ENCODE results near the gene PKDCC.

PKDCC gene, protein sequence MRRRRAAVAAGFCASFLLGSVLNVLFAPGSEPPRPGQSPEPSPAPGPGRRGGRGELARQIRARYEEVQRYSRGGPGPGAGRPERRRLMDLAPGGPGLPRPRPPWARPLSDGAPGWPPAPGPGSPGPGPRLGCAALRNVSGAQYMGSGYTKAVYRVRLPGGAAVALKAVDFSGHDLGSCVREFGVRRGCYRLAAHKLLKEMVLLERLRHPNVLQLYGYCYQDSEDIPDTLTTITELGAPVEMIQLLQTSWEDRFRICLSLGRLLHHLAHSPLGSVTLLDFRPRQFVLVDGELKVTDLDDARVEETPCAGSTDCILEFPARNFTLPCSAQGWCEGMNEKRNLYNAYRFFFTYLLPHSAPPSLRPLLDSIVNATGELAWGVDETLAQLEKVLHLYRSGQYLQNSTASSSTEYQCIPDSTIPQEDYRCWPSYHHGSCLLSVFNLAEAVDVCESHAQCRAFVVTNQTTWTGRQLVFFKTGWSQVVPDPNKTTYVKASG

DNA sequence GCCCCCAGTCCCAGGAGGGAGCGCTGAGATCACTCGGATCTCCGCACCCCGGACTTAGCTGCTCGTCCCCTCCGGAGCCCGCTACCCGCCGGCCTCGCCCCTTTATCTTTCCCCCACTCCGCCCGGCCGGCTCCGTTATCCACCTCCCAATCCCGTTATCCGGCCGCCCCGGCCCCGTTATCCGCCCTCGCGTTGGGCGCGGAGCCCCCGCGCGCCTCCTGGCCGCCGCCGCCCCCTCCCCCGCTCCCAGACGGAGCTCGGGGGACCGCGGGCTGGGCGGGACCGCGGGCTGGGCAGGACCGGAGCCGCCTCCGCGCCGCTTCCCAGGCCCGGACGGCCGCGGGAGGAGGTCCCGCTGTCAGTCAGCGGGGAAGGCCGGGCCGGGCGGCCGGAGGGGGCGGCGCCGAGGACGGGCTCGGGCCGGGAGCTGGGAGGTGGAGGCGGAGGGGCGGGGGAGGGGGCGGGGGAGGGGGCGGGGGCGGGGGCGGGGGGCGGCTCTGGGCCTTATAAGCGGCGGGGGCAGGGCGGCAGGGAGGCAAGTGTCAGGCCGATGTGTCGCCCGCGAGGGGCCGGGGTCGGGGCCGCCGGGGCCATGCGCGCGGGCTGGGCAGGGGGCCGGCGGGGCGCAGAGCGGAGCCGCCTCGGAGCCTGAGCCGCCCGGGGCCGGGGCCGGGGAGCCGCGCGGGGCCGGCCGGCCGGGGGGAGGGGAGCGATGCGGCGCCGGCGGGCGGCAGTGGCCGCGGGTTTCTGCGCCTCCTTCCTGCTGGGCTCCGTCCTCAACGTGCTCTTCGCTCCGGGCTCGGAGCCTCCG, at the start of gene PKDCC:
Gene PKDCC, plus strand, starts transcription at position 534 of the 811 bp plus-strand sequence. Its CDS starts 179 bp downstream, at position 713.
- peak; percentile 52 to 68 (median 58) for DNase-seq

DNA sequence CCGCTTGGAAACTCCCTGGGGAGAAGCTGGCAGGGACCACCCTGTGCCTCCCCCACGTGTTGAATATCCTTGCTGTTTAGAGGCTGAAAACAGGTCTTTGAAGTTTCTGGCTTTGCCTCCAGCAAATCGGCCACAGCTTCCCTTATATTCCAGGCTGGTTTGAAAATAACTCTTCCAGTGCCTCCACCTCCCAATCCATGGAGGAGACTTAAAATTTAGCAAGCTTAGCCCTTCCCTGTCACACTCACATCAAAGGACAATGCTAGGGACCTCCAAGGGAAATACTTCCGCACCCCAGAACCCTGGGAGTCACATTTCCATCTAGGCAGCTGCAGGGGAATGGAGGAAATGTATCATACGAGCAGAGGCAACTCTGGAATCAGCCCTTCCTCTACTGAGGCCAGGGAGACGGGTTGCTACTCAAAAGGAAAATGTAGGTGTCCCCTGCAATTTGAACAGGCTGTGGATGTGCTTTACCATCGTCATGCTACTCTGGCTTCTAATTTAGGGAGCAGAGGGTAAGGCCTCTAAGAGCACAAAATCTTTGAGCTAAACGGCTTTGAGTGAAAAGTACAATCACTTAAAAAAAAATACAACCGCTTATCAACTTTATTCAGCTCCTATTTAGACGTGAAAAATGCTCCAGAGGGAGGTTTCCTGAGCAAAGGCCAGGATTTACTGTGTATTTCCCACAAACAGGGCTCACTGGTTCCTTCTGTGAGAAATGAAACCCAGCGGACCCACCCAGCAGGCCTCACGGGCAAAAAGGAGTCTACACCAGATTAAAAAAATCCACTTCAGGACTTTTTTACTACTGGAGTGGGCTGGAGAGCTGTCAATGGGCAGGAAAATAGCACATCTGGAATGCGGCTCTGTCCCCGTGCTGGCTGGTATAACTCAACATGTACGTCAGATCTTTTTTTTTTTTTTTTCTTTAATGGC, 49.4 kb upstream of the PKDCC start:
- DNase-seq, result no peak

DNA sequence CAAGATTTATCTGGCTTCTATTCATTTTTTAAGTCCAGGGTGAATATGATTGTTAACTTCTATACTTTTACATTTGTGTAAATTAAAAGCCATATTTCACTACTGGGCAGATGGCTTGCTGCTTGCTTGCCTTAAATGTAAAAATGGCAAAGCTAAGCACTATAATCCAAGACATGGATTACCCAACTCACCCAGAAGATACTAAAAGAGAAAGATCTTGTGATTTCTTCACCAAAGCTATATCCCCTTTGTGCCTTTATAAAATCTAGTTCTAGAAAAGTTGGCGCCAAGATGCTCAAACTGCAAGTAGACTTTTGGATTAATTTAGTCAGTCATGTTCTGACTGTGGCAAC, 48.7 kb upstream of the PKDCC start:
- DNase-seq, result no peak

DNA sequence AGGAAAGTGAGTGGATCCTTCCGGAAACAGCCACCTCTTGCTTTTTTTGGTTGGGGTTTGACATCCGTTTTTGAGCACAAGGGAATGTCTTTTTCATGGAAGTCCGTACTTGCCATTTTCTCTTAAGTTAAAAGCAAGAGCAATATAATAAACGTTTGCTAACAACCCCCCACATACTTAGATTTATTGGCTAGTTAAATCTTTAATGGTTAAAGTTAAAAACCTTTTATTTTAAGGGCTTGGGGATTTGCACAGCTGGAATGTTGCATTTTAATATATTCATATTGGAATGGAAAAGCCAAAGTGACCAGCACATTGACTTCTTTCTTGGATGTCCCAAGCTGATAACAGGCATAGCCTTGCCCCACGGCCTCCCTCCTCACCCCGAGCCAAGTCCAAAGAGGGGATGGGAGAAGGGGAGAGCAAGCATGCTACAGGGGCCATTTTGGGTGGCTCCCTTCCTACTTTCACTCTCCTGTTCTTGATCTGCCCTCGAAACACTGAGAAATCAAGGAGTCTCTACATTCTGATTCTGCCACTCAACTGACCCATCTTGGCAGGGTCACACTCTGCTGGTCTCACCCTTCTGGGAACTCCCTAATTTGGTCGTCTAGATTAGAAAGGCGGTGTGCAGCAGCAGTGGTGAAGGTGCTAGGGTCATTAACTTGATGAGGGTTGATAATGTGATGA, 48.1 kb upstream of the PKDCC start:
- no peak for DNase-seq

DNA sequence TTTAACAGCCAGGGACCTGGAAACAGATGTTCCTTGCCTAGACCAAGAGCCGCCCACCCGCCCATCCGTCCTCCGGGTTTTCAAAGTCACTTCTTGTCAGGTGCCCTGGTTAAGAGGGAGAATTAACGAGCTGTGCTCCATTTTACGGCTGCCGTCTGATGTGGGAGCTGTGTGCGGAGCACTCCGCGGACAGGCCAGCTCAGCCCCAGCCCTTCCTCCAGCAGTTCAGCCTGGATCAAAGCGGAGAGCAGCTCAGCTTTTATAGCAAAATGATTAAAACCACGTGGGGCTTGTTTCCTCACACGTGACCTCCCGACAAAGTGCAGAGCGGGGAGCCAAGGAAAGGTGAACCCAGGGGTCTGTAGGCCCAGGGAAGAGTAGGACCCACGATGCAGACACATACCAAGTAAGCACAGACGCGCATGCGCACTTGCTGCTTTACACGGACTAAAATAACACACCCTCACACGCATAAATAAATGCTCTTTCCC, 46.1 kb upstream of the PKDCC start:
- DNase-seq, result no peak

DNA sequence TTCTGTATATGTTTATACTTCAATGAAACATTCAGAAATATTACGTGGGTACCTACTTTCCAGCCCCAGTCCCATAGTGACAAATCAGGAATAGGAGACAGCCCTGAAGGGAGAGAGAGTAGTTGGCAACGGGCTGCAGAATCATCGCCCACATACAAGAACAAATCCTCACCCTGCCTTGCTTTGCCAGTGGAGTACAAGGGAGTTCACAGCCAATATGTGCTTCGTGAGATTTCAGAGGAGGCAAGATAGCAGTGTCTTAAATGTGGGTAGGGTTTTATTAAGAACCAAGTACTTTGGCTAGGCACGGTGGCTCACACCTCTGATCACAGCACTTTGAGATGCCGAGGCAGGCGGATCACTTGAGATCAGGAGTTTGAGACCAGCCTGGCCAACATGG, 40.3 kb upstream of the PKDCC start:
- DNase-seq, result no peak

DNA sequence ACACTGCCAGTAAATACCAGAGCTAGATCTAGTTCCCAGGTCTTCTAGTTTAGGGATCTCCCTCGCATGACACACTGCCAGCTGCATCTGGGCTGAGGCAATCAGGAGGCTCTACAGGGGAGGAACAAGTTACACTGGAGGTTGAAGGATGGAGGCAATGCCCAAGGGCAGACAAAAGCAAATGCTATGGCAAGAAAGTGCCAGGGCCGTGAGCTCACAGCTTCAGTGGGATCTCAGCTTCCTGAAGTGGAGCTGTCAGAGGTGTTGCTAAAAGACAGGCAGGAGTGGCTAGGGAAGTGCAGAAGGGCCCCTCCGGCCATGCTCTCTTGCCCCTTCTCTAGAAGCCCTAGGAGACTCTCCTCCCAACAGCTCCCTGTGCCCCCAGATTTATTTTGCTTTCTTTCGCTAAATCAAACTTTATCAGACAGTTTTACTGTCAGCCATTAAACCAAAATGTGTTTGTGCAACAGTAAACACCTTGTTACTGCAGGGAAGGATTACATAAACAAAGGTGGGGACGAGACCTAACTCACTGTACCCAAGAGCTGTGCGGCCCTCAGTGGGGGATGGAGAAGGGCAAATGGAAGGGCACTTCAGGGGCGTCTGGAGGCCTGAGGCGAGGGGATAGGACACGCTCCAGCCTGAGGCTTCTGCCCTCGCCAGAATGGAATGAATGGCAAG, 39.4 kb upstream of the PKDCC start:
- no peak for DNase-seq

DNA sequence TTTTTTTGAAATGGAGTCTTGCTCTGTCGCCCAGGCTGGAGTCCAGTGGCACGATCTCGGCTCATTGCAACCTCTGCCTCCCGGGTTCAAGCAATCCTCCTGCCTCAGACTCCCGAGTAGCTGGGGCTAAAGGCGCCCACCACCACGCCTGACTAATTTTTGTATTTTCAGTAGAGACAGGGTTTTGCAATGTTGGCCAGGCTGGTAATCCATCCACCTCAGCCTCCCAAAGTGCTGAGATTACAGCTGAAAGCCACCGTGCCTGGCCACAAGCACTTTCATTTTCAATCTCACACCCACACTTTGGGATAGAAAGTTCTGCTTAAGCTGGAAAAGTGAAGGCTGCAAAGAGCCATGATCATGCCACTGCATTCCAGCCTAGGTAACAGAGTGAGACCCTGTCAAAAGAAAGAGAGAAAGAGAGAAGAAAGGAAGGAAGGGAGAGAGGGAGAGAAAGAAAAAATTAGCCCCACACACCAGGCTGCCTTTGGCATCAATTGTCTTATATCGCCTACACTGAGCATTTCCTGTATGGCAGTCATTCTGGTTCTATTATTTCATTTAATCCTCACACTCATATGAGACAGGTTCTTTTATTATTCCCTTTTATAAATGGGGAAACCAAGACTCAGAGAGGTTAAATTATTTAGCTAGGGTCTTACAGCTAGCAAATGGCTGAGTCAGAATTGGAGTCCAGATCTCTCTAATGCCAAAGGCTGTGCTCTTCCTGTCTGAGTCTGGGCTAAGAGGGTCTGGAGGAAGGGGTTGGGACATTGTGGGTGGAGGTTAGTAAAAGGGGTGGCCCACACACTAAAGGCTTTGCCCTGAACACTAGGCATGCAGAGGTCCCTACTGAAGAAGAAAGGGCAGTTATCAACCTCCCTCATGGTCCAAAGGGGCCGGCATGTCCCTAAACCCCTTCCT, 37.9 kb upstream of the PKDCC start:
- DNase-seq, result no peak

DNA sequence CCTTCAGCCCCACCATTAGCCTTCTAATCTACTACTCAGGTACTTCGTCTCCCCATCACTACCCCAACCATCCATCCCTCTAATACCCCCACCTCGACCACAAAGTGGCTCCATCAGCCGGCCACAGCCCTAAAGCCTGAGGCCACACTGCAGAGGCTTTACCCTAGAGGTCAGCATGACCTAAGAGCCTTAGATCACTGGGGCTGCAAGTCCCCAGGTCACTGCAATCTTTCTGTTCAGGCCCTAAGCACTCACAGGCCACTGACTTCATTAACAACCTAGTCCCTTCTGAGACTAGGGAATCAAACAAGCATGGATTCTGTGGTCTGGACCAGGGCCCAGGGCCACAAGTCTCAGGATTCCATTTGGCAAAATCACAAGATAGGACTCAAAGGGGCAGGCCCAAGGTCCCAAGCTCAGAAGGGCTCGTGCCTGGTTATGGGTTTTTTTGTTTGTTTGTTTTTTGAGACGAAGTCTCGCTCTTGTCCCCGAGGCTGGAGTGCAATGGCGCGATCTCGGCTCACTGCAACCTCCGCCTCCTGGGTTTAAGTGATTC, 37.0 kb upstream of the PKDCC start:
- no peak for DNase-seq

DNA sequence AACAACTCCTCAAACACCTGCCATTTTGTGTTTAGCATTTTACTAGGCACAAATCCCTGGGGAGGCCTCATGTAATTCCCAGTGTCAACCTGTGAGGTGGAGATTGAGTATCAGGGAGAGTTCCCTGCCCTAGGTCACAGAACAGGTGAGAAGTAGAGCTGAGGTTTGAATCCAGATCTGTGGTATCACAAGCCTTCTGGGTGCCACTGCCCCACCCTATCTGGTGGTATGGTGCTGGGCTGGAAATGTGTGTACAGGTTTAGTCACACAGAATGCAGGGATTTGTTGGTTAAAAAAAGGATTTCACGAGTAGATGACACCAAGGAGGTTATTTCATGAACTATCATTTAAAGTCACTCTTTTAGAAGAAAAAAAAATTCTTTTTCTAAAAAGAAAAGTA, 35.7 kb upstream of the PKDCC start:
- peak in 1 of 3 experiments; percentile 10 for DNase-seq

DNA sequence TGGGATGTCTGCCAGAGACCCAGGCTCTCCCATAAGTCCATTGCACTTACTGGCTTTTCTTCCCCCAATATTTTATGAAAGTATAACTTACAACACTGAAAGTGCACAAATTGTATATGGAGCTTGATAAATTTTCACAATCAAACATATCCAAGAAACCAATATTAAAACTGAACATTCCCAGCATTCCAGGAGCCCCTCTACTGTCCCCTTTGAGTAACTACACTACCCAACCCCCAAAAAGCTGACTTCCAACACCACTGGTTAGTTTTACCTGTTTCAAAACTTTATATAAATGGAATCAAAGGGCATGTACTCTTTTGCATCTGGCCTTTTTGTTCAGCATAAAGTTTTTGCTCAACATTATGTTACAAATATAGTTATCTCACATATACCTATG, 35.2 kb upstream of the PKDCC start:
- no peak for DNase-seq

DNA sequence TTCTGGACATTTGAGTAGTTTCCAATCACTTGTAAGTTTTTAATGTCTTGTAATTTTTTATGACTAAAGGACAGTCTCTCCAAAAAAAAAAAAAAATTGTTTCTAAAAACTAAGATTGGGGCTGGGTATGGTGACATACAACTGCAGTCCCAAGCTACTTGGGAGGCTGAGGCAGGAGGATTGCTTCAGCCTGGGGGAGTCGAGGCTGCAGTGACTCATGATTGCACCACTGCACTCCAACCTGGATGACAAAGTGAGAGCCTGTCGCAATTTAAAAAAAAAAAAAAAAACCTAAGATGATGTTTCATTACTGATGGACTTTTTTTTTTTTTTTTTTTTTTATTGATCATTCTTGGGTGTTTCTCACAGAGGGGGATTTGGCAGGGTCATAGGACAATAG, 34.4 kb upstream of the PKDCC start:
- DNase-seq, result no peak

DNA sequence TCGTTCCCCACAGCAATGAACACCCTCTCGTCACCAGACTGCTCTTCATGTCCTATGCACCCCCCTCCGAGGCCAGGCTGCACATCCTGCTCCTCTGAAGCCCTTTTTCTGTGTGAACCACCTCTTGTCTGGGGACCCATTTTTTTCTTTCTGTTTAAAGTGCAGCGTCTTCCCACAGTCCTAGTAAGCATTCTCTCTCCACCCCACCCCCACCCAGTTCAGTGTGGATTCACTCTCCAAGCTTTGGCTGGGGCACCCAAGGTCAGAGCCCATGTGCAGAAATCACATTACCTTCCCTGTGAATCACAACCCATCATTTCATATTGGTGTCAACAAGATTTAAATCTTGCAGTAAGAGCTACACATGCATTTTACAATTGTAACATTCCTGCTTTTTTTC, 26.4 kb upstream of the PKDCC start:
- no peak for DNase-seq

DNA sequence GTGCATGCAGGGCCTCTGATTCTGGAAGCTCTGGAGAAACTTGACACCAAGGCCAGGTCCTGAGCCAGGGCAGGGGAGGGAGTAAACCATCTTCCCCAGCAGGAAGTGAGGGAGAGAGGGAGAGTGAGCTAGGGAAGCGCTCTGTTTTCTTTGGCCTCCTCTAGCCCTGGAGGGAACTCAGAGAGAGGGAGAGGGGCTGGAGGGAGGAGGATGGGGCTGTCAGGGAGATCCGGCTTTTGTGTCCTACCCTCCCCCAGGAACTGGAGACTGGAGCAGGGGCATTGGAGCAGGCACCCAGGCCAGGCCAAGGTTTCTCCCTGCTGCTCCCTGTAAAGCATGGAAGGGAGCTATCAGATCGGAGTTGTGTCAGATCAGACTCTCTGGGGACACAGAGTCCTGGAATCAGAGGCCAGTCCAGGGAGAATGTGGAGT, 22.7 kb upstream of the PKDCC start:
- DNase-seq, result no peak

DNA sequence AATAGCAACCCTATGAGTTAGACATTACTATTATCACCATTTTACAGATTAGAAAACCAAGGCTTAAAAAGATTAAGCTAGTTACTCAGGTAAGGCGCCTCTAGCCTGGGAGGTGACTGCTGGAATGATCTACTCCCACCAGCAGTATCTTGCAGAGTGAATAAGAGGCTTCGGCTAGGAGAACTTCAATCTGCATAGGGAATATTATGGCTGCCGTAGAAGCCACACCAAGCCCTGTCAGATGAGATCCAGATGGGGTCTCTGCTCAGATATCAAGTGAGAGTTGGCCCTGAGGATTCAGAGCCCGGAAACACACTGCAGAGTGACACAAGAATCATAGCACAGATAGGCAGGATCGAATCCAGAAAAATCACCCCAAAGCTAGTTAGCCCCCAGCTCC, 21.5 kb upstream of the PKDCC start:
- DNase-seq, result no peak

DNA sequence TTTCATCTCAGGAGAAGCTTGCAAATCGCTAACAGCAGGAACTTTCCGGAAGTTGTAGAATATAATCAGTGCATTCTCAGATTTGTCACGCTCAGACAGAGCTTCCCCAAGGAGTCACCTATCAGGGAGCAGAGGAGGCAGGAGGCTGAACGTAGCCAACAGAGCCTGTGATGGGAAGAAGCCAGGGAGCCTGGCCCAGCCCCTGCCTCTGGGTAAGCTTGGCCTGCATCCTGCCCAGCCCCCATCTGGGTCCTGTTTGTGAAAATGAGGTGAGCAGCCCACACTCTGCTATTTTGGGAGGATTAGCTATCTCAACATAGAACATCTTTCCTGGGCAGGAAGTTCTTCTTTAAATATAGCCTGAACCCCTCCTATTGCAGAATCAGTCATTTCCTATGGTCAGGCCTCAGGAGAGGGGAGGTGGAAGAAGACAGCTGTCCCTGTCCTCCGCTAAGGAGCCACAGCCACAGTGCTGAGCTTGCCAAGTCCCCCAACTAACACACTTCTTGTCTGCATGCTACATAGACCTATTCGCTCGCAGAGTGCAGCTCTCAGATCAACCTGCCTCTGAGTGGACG, 19.2 kb upstream of the PKDCC start:
- no peak for DNase-seq

DNA sequence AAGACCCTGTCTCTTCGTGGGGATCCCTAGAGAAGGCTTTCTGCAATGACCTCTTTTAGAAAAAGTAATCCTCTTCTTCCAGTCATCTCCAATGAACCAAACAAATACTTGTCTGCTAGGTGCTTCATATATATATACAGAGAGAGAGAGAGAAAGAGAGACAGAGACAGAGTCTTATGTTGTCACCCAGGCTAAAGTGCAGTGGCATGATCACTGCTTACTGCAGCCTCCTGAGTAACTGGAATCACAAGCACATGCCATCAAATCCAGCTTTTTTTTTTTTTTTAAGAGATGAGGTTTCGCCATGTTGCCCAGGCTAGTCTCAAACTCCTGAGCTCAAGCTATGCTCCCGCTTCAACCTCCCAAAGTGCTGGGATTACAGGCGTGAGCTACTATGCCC, 18.6 kb upstream of the PKDCC start:
- DNase-seq, result no peak

DNA sequence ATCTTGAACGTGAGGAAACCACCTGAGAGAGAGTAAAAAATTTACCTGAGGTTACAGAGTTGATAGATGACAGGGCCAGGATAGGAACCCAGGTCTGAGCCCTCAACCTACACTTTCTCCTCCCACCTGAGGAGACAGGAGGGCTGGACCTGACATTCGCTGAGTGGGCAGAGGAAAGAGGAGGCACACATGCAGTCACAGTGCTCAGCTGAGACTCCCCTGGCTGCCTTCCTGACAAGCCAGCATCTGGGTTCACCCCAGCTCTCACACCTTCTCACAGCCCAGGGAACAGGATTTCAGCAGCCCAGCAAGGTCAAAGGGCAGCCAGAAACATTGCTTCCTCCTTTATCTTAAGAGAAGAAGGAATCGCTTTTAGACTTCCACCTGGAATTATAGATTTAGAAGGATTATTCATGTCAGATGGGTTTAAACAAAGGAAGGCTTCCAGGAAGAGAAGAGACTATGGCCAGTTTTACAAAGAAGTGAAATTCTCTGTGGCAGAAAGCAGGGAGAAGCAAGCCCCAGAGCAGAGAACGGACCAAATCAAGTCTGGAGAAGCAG, 18.1 kb upstream of the PKDCC start:
- DNase-seq, result no peak

DNA sequence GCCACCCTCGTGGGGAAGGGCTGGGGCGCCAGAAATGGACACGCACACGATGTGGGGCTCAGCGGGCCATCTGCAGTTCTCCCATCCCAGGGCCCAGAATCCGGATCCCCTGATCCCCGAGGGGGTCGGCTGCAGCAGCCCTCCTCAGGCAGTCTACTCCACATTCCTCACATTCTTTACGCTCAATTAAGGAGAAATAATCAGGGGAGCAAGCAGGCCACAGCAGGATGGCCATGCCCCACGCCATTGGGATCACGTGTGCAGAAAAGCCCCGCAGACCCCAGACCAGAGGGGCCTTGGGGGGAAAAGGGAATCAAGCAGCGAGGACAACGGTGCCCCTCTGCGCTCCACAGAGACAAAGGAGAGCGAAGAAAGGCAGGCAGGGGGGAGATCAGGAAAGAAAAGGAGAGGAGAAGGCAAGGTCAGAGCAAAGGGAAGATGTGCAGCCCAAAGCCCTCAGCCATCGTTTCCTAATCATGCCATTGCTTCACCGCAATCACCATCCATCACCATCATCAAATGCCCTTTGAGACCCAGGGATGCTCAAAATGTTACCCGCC, 17.5 kb upstream of the PKDCC start:
- DNase-seq, result no peak
